Ascending aorta (tissue), 2 donors: Measurements from ENCODE around the gene HOXD8. TPM values are rescaled to one million over a fixed set of nuclear protein-coding genes. Genes with fewer than 3 reads are reported as not detected.

Experiments
- DNase-seq, 2 donors: peaks; one replicate each; pipeline ENCODE4 v3.0.0-alpha.2; 2019; ENCODE audit warnings: low spot score in 2 of 2
- H3K27ac ChIP-seq, 2 donors: fragments of 200-600 bp; sonication (generic); one replicate each; pipeline ENCODE4 v1.5.1; 2016 to 2017; ENCODE audit warnings: mild to moderate bottlenecking in 1 of 2
- H3K27me3 ChIP-seq: fragments of 200-600 bp; sonication (generic); one replicate; pipeline ENCODE4 v1.5.1; 2017
- H3K36me3 ChIP-seq, 2 donors: fragments of 200-600 bp; sonication (generic); one replicate each; pipeline ENCODE4 v1.5.1; 2016
- H3K4me1 ChIP-seq, 2 donors: fragments of 200-600 bp; sonication (generic); one replicate each; pipeline ENCODE4 v1.5.1; 2016 to 2017; ENCODE audit warnings: mild to moderate bottlenecking in 1 of 2
- H3K4me3 ChIP-seq, 2 donors: fragments of 200-600 bp; sonication (generic); one replicate each; pipeline ENCODE4 v1.5.1; 2016 to 2017; ENCODE audit warnings: mild to moderate bottlenecking in 1 of 2
- H3K9me3 ChIP-seq, 2 donors: fragments of 200-600 bp; sonication (generic); one replicate each; pipeline ENCODE4 v1.5.1; 2016
- intact Hi-C: fragments of 100-400 bp; cut with DNase I; formaldehyde crosslinking; loops from one replicate; pipeline ENCODE4 v1.15.1; 2023
- total RNA-seq: library from RNA; depleted of rRNA; stranded (reverse); fragments of >200 nt; gene quantifications from one replicate; pipeline ENCODE4 v1.1.0, GENCODE V29; 2016
- TF ChIP-seq, protein P1 (sequence below), 3 experiments: fragments of 200-600 bp in 2 of 3; fragments of 450-650 bp in 1 of 3; sonication (generic) in 2 of 3; IDR thresholded peaks; one replicate each; pipeline ENCODE4 v1.5.1; 2016 to 2019; ENCODE audit warnings: antibody characterized with exemption in 3 of 3, mild to moderate bottlenecking in 1 of 3, moderate library complexity in 1 of 3

HOXD8 gene
- total RNA-seq, 1 donor from 2014 or later: 19.8 TPM

DNA sequence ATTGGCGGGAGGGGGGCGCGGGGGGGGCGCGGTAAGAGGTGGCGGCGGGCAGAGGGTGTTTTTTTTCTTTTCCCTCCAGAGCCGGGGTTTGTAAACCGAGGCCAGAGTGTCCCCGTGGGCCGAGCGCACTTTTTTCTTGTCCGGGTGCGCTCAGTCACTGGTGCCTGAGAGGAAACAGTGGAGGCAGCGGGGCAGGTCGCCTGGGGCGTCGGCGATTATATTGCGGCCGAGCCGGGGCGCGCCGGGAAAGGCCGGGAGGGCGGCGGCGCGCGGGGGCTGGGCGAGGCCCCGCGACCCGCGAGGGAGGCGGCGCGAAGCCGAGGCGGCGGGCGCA is 275 bp downstream of the HOXD8 start:
- intact Hi-C loops: loop anchor here (5.0 to 10.0 kb wide), 4 partner anchors 683 to 1205 kb away; no protein-coding TSS in a partner anchor
- Histone ChIP-seq H3K4me1 (peaks cover 0 to 5% of the 10 kb centered on the region in 2 donors), H3K27ac (peak overlapping the region; percentile 89 to 96)

DNA sequence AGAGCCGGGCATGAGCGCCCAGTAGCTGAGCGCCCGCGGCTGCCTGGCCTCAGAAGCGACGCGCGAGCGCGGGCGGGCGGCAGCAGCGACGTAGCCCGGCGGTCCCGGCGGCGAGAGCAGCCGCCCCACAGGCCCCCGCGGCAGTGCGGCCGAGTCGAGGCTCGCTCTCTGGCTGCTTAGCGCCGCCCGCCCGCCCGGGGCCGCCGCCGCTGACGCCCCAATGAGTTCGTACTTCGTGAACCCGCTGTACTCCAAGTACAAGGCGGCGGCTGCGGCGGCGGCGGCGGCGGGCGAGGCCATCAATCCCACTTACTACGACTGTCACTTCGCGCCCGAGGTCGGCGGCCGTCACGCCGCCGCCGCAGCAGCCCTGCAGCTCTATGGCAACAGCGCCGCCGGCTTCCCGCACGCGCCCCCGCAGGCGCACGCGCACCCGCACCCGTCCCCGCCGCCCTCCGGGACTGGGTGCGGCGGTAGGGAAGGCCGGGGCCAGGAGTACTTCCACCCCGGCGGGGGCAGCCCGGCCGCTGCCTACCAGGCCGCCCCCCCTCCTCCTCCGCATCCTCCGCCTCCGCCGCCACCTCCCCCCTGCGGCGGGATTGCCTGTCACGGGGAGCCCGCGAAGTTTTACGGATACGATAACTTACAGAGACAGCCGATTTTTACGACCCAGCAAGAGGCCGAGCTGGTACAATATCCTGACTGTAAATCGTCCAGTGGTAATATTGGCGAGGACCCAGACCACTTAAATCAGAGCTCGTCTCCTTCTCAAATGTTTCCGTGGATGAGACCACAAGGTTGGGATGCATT is 847 bp downstream of the HOXD8 start:
- Histone ChIP-seq H3K27ac (peak overlapping the region; percentile 89 to 96), H3K36me3 (no peaks in the 10 kb centered on the region), H3K4me1 (peaks cover 0 to 8% of the 10 kb centered on the region in 2 donors), H3K4me3 (peak overlapping the region; percentile 61 to 88), H3K9me3 (no peaks in the 10 kb centered on the region), H3K27me3 (no peaks in the 10 kb centered on the region)
- intact Hi-C loops: no loop called here
- TF ChIP-seq, protein P1, sequence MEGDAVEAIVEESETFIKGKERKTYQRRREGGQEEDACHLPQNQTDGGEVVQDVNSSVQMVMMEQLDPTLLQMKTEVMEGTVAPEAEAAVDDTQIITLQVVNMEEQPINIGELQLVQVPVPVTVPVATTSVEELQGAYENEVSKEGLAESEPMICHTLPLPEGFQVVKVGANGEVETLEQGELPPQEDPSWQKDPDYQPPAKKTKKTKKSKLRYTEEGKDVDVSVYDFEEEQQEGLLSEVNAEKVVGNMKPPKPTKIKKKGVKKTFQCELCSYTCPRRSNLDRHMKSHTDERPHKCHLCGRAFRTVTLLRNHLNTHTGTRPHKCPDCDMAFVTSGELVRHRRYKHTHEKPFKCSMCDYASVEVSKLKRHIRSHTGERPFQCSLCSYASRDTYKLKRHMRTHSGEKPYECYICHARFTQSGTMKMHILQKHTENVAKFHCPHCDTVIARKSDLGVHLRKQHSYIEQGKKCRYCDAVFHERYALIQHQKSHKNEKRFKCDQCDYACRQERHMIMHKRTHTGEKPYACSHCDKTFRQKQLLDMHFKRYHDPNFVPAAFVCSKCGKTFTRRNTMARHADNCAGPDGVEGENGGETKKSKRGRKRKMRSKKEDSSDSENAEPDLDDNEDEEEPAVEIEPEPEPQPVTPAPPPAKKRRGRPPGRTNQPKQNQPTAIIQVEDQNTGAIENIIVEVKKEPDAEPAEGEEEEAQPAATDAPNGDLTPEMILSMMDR (IDR thresholded peaks at IDR 0.05): no peak
- DNase-seq: no peak

More for the DNA sequence above, 275 bp downstream of the HOXD8 start:
- no peaks in the 10 kb centered on the region for H3K36me3 ChIP-seq
- H3K4me3 ChIP-seq: peak overlapping the region; percentile 61 to 88
- no peaks in the 10 kb centered on the region for H3K9me3 ChIP-seq
- DNase-seq: no peak
- TF ChIP-seq, protein P1 (IDR thresholded peaks at IDR 0.05): no peak
- H3K27me3 ChIP-seq: no peaks in the 10 kb centered on the region

DNA sequence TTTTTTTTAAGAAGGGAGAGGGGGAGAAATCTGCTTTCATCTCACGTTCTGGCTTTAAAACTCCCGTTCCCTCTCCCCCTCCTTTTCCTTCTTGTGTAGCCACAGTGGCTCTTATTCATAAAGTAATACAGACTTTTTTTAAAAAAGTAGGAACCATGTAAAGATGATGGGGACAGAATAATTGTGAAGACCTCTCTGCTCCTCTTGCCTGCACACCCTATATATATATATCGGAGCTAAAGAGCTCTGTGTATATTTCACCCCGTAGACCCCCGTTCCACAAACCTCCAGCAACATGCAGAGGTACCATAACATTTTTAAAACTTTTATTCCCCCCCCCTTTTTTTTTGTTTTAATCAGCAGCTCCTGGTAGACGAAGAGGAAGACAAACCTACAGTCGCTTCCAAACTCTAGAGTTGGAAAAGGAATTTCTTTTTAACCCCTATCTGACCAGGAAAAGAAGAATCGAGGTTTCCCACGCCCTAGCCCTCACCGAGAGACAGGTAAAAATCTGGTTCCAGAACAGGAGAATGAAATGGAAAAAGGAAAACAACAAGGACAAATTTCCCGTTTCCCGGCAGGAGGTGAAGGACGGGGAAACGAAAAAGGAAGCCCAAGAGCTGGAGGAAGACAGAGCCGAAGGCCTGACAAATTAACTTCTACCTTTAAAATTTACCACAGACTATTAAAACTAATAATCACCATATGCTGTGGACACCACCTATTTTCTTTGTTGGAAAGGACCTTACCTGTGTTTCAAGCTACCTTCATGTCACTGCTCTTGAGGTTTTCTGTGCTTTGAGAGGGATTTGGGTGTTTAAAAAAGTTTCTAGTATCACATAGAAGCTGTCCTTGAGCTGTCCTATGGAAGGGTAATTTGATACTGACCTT is 1.7 kb downstream of the HOXD8 start:
- TF ChIP-seq, protein P1 (IDR thresholded peaks at IDR 0.05): no peak
- no peak for DNase-seq
- Histone ChIP-seq H3K27ac (peak overlapping the region; percentile 89 to 96), H3K4me1 (peaks cover 0 to 12% of the 10 kb centered on the region in 2 donors), H3K9me3 (no peaks in the 10 kb centered on the region), H3K27me3 (no peaks in the 10 kb centered on the region), H3K4me3 (peak overlapping the region; percentile 61 to 88), H3K36me3 (no peaks in the 10 kb centered on the region)
- intact Hi-C loops: no loop called here

DNA sequence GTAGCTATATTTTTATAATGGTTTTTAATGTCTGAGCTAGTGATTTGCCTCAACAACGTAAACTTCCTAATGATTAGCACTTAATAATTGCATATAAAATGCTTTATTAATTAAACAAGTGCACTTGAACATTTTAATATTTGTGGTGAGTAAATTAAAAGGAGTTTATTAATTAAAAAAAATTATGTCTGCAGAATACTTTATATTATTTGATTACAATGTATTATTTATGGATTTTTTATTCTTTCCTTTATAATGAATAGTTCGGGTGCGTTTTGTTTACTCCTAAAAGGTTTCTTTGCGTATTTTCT is 2.3 kb downstream of the HOXD8 start:
- H3K27me3 ChIP-seq: no peaks in the 10 kb centered on the region
- intact Hi-C loops: no loop called here
- TF ChIP-seq, protein P1 (IDR thresholded peaks at IDR 0.05): no peak
- no peak overlapping the region for H3K27ac ChIP-seq
- peaks cover 0 to 12% of the 10 kb centered on the region in 2 donors for H3K4me1 ChIP-seq
- no peaks in the 10 kb centered on the region for H3K9me3 ChIP-seq
- no peak for DNase-seq
- no peaks in the 10 kb centered on the region for H3K36me3 ChIP-seq
- H3K4me3 ChIP-seq: peak overlapping the region; percentile 22 to 26

DNA sequence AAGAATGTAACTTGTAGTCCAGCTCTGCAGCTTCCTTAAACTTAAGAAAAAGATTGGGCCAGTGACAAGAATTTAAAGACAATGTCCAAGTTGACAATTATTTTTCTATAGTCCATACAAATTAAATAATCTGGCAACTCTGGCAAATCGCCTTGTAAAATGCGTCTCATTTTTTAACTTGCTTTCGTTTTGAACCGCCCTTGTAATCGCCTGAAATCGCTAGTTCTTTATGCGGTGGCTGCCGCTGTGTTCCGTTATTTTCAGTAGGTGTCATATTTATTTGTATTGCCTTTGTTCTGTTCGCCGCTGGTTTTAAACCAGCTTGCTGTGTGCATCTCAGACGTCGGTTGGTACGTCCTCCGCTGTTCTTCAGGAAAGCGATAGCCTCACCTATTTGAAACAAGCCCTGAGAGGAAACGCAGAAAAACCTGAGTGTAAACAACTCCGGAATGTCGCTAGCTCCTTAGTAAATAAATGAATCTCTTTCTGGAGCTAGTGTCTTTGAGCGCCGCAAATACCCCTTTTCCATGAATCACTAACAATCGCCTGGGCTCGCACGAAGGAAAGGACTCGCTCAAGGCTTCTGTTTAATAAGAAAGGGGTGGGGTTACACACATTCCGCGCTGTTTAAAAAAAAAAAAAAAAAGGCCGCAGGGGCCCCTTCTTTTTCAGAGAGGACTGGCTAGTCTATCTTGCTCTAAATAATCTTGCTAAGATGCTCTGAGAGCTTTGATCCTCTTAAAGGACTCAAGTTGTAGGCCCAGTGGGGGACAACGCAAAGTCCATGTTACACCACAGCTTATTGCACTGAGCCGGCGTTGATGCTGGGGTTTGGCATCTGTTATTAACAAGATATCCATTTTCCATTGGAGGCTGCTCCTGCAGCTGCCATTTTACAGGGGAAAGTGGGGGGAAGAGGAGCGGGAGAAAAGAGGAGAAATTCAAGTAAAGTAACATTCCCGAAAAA is 3.0 kb downstream of the HOXD8 start:
- no peaks in the 10 kb centered on the region for H3K27me3 ChIP-seq
- H3K36me3 ChIP-seq: no peaks in the 10 kb centered on the region
- H3K4me3 ChIP-seq: peak overlapping the region; percentile 22 to 26
- intact Hi-C loops: no loop called here
- peaks cover 0 to 16% of the 10 kb centered on the region in 2 donors for H3K4me1 ChIP-seq
- H3K27ac ChIP-seq: no peak overlapping the region
- no peaks in the 10 kb centered on the region for H3K9me3 ChIP-seq
- TF ChIP-seq, protein P1 (IDR thresholded peaks at IDR 0.05): no peak
- no peak for DNase-seq
